GM18907 (cell line): Measurements from ENCODE around the gene NDUFA7.
"Not testable (repeated sequence)": the region's sequence is repeated elsewhere in the genome, so short reads cannot be mapped to it uniquely, and the experiment has no call there.

Experiments
- ATAC-seq: cut with Tn5 transposase; IDR thresholded peaks from one replicate; pipeline ENCODE4 v1.9.1; 2021; ENCODE audit warnings: mild to moderate bottlenecking, moderate library complexity; ENCODE audit not compliant: unreplicated experiment

NDUFA7 gene

DNA sequence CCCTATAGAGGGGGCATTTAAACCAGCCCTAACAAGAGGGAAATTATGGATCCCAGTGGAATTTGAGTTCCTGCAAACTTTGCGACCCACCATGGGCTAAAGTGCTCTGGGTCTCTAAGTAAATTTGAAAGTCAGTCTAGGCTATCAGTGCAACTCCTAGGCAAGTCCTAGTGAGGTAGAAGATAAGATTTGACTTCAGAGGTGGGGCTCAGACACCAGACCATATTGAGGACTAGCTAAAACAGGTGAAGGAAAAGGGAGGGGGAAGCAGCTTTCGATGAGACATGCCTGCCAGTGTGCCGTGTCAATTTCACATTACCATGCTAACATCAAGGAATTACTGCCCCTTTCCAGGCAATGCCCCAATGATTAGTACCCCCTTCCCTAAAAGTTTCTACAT lies 51.5 kb downstream of the NDUFA7 start:
- ATAC-seq, result no peak

GRCh38 chr19:8265872-8266271 lies 55.3 kb downstream of the NDUFA7 start:
- ATAC-seq, result no peak

GRCh38 chr19:8264248-8264647 lies 56.9 kb downstream of the NDUFA7 start:
- not testable (repeated sequence) for ATAC-seq

GRCh38 chr19:8262431-8262830 lies 58.7 kb downstream of the NDUFA7 start:
- ATAC-seq, result no peak

GRCh38 chr19:8261881-8262280 lies 59.3 kb downstream of the NDUFA7 start:
- ATAC-seq, result no peak

DNA sequence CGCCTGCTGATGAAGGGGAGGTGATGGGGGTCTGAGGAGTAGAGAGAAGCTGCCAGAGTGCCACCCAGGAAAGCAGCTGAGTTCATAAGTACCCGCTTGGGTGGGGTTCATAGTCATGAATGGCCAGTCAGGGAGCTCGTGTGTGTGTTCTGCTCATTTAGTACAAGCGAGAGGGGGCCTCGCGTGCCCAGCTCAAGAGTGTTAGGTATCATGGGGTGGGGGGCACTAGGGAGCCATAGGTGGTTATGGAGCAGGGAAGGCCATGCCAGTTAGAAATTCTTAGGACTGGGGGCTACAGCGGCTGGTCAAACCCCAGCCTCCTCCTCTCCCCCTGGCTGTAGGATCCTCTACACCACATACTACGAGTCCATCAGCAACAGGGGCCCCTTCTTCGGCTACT lies 59.8 kb downstream of the NDUFA7 start:
- no peak for ATAC-seq
